OCI-LY1 (cell line): ENCODE results near the gene NDUFAF3.
A peak's percentile ranks its signal among the peaks of the same experiment; 100 is the strongest.

Source experiments
- H2AFZ ChIP-seq: fragments of 200-600 bp; sonication (generic), shearing (Covaris generic); 2 replicates; pipeline ENCODE4 v1.6.0; 2014; ENCODE audit warnings: antibody characterized with exemption, mild to moderate bottlenecking, low read length
- H3F3A ChIP-seq: fragments of 200-600 bp; sonication (generic), shearing (Covaris generic); 2 replicates; pipeline ENCODE4 v1.6.0; 2014; ENCODE audit warnings: mild to moderate bottlenecking, antibody characterized with exemption, low read length, moderate library complexity; ENCODE audit not compliant: insufficient read depth
- H3K27ac ChIP-seq: fragments of 200-600 bp; sonication (generic); 2 replicates; pipeline ENCODE4 v1.5.1; 2014; ENCODE audit warnings: low read length, mixed run types, mild to moderate bottlenecking, low read depth; ENCODE audit not compliant: poor library complexity, severe bottlenecking
- H3K27me3 ChIP-seq: fragments of 200-600 bp; sonication (generic); 2 replicates; pipeline ENCODE4 v1.6.0; 2014; ENCODE audit warnings: antibody characterized with exemption, mild to moderate bottlenecking, low read length, moderate library complexity; ENCODE audit not compliant: insufficient read depth
- H3K36me3 ChIP-seq: fragments of 200-600 bp; sonication (generic); 2 replicates; pipeline ENCODE4 v1.6.1; 2014; ENCODE audit warnings: mild to moderate bottlenecking, antibody characterized with exemption, low read length, moderate library complexity, mixed read lengths; ENCODE audit not compliant: insufficient read depth
- H3K4me1 ChIP-seq: fragments of 200-600 bp; sonication (generic); 2 replicates; pipeline ENCODE4 v1.5.1; 2014; ENCODE audit warnings: mild to moderate bottlenecking, low read length, moderate library complexity; ENCODE audit not compliant: insufficient read depth, severe bottlenecking
- H3K4me2 ChIP-seq: fragments of 200-600 bp; sonication (generic), shearing (Covaris generic); 2 replicates; pipeline ENCODE4 v1.6.1; 2014; ENCODE audit warnings: low read length
- H3K4me3 ChIP-seq: fragments of 200-600 bp; sonication (generic); 2 replicates; pipeline ENCODE4 v1.5.1; 2014; ENCODE audit warnings: low read length, low read depth, mild to moderate bottlenecking, mixed read lengths; ENCODE audit not compliant: poor library complexity, severe bottlenecking
- H3K79me2 ChIP-seq: fragments of 200-600 bp; shearing (Covaris generic); 2 replicates; pipeline ENCODE4 v1.6.1; 2016; ENCODE audit warnings: mixed run types, low read length, mixed read lengths; ENCODE audit not compliant: insufficient read depth
- H3K9ac ChIP-seq: fragments of 200-600 bp; sonication (generic), shearing (Covaris generic); 2 replicates; pipeline ENCODE4 v1.6.1; 2014; ENCODE audit warnings: mild to moderate bottlenecking, low read length, mixed read lengths
- H3K9me2 ChIP-seq: fragments of 200-600 bp; sonication (generic), shearing (Covaris generic); 2 replicates; pipeline ENCODE4 v1.6.1; 2014; ENCODE audit warnings: low read depth, mild to moderate bottlenecking, low read length, mixed read lengths
- H3K9me3 ChIP-seq: fragments of 200-600 bp; shearing (Covaris generic); 2 replicates; pipeline ENCODE4 v1.6.1; 2014; ENCODE audit warnings: low read length, mixed read lengths
- H4K20me1 ChIP-seq: fragments of 200-600 bp; sonication (generic), shearing (Covaris generic); 2 replicates; pipeline ENCODE4 v1.6.0; 2016; ENCODE audit warnings: mild to moderate bottlenecking, low read length; ENCODE audit not compliant: insufficient read depth
- CTCF ChIP-seq: fragments of 200-600 bp; sonication (generic), shearing (Covaris generic); IDR thresholded peaks from 2 replicates; pipeline ENCODE4 v1.5.1; 2017; ENCODE audit warnings: mild to moderate bottlenecking, antibody characterized with exemption, low read length, moderate library complexity, mixed read lengths
- EZH2 ChIP-seq: fragments of 200-600 bp; sonication (generic), shearing (Covaris generic); IDR thresholded peaks from 2 replicates; pipeline ENCODE4 v1.8.0; 2017; ENCODE audit warnings: borderline replicate concordance, mixed run types, mild to moderate bottlenecking, antibody characterized with exemption, low read length, moderate library complexity, mixed read lengths

NDUFAF3 gene

DNA sequence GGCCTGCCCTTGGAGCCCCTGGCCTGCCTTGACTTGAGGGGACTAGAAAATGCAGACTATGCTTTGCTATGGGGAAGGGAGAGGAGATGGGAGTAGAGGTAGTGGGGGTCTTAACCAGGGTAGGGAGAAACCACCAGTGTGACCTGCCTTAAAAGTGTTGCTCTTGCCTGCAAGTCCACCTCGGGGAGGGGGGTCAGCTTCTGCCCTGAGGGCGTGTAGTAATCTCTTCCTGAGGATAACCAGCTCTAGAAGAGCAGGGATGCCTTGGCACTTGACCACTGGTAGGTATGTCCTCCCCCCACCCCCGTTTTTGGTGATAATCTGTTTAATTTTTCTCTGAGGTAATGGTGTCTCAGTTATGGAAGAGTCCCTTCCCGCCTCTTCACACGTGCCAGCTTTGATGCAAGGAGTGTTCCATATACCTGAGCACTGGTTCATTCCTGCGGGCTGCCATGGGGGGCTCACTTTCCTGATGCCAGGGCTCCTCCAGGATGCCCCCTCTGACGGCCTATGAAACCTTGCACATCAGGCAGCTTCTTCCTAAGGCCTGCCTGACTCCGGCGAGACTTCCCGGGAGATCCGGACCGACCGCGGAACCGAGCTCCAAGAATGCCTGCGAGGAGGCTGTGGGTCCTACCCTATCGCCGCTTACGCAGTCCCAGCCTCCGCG is 32.7 kb upstream of the NDUFAF3 start:
- 0 out of 2 replicates have a peak, but pooled peaks cover 3% of the 10 kb centered on the region for H3K79me2 ChIP-seq
- no peaks in the 10 kb centered on the region for H3K27me3 ChIP-seq
- peaks cover 24% of the 10 kb centered on the region for H3K4me1 ChIP-seq
- H3K9me3 ChIP-seq = no peaks in the 10 kb centered on the region
- H2AFZ ChIP-seq = no peak overlapping the region
- H3K36me3 ChIP-seq = peaks cover 23% of the 10 kb centered on the region
- H3K4me3 ChIP-seq = peak overlapping the region; percentile 76
- H3K9me2 ChIP-seq = no peaks in the 10 kb centered on the region
- H3K27ac ChIP-seq = peak overlapping the region; percentile 45
- no peaks in the 10 kb centered on the region for H3F3A ChIP-seq
- peak overlapping the region; percentile 82 for H3K9ac ChIP-seq
- H3K4me2 ChIP-seq = peak overlapping the region; percentile 94
- TF ChIP-seq CTCF = no peak
- TF ChIP-seq EZH2 = no peak
- no peaks in the 10 kb centered on the region for H4K20me1 ChIP-seq

GRCh38 chr3:48989796-48990635 is 31.9 kb upstream of the NDUFAF3 start, which contains the start of gene P4HTM:
TSS of gene P4HTM (plus strand) at chr3:48990241. CDS start at chr3:48990257, 16 bp downstream.
- Histone ChIP-seq H3K27ac (peak within 1 kb of the TSS; percentile 73), H3K36me3 (peaks cover 19% of the 10 kb centered on the region; the same call in 1 of the 2 replicates), H3K9me3 (no peaks in the 10 kb centered on the region), H3K9ac (peak within 1 kb of the TSS; percentile 82), H2AFZ (no peak within 1 kb of the TSS), H3K4me1 (peaks cover 24% of the 10 kb centered on the region), H3K79me2 (0 out of 2 replicates have a peak, but pooled peaks cover 3% of the 10 kb centered on the region), H3K4me2 (peak within 1 kb of the TSS; percentile 94), H3K9me2 (no peaks in the 10 kb centered on the region), H3K27me3 (no peaks in the 10 kb centered on the region), H4K20me1 (no peaks in the 10 kb centered on the region), H3K4me3 (peak within 1 kb of the TSS; percentile 76), H3F3A (no peaks in the 10 kb centered on the region)
- peak; percentile 36 for TF ChIP-seq CTCF
- TF ChIP-seq EZH2 = no peak

DNA sequence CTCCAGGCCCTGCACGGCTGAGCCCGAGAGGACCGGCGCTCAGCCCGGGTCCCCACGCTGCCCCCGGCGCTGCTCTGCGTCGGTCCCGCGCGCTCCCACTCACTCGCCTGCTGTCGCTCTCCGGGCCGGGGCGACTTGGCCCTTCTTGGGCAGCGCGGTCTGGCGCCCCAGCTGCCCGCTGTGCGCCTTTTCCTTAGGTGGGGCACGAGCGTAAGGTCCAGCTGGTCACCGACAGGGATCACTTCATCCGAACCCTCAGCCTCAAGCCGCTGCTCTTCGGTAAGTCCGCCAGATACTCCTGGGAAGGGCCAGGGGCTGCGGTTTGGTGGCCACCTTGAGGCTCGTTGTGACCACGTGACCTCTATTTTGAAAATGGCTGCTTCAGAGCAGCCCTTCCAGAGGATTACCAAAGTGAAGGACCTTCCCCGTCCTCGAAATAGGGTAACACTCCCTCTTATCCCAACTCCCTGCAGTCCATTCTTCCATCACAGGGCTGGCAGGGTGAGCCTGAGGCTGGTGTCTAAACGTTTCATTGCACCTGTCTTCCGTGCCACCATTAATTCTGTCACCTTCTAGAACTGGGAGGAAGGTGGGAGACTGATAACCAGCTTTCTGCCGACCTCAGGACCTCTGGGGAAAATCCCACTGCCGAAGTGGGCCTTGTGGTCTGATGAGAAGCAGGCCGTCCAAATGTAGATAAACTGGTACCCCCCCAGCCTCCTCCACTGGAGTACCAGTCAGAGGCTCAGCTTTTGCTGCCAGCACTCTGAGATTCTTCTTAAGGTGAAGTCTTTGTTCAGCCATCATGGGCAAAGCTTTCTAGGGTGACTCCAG is 31.1 kb upstream of the NDUFAF3 start:
- Histone ChIP-seq H4K20me1 (no peaks in the 10 kb centered on the region), H3K36me3 (peaks cover 15% of the 10 kb centered on the region; the same call in 1 of the 2 replicates), H3K9me3 (no peaks in the 10 kb centered on the region), H3K9ac (peak overlapping the region; percentile 82), H3F3A (no peaks in the 10 kb centered on the region), H3K4me2 (peak overlapping the region; percentile 94), H3K4me1 (peaks cover 24% of the 10 kb centered on the region), H3K4me3 (peak overlapping the region; percentile 76), H3K27me3 (no peaks in the 10 kb centered on the region), H3K79me2 (0 out of 2 replicates have a peak, but pooled peaks cover 3% of the 10 kb centered on the region), H3K27ac (peak overlapping the region; percentile 73), H3K9me2 (no peaks in the 10 kb centered on the region), H2AFZ (no peak overlapping the region)
- TF ChIP-seq EZH2 (no peak), CTCF (no peak)
